SK-N-SH (cell line): ENCODE data around the gene PCSK5. TPM values are rescaled to one million over a fixed set of nuclear protein-coding genes. Genes with fewer than 3 reads are reported as not detected.

Experiments
- CTCF ChIA-PET: fragments of 300-600, 350-600 bp; formaldehyde crosslinking; extraction: SDS; loops from one replicate; lab custom pipeline; 2021; lab: Yijun Ruan, JAX
- POLR2A ChIA-PET: fragments of 350-600 bp; sonication (Branson Sonifier 250); formaldehyde crosslinking; extraction: SDS; loops from one replicate; lab custom pipeline; 2020; ENCODE audit warnings: antibody characterized with exemption, inconsistent platforms; lab: Yijun Ruan, JAX
- DNase-seq: peaks from one replicate; pipeline ENCODE4 v3.0.0; 2012
- H2AFZ ChIP-seq: fragments of 200-600 bp; sonication (generic); 2 replicates; pipeline ENCODE4 v1.8.1; 2016; ENCODE audit warnings: antibody characterized with exemption, mild to moderate bottlenecking, low read depth
- H3F3A ChIP-seq: fragments of 200-600 bp; sonication (generic); replicated peaks from 2 replicates; pipeline ENCODE3; 2016; ENCODE audit warnings: antibody characterized with exemption, mild to moderate bottlenecking; ENCODE audit not compliant: insufficient read depth
- H3K27ac ChIP-seq, 2 experiments: fragments of 200-500 bp in 1 of 2; fragments of 200-600 bp in 1 of 2; sonication (Bioruptor generic) in 1 of 2; sonication (generic), shearing (Covaris generic) in 1 of 2; 2 replicates each; pipeline versions ENCODE4 v1.5.1 to v1.6.1; 2014 to 2016; ENCODE audit warnings: low read depth in 2 of 2, inconsistent platforms in 1 of 2, low read length in 1 of 2, mild to moderate bottlenecking in 1 of 2, mixed read lengths in 1 of 2
- H3K27me3 ChIP-seq: fragments of 200-600 bp; sonication (generic), shearing (Covaris generic); 2 replicates; pipeline ENCODE4 v1.6.1; 2016; ENCODE audit warnings: mixed run types; ENCODE audit not compliant: insufficient read depth
- H3K36me3 ChIP-seq, 2 experiments: fragments of 200-500 bp in 1 of 2; fragments of 200-600 bp in 1 of 2; sonication (Bioruptor generic) in 1 of 2; sonication (generic) in 1 of 2; replicated peaks in 1 of 2; 2 replicates each; pipeline versions ENCODE3 to v1.5.1; 2014 to 2016; ENCODE audit warnings: low read length in 1 of 2, mild to moderate bottlenecking in 1 of 2; ENCODE audit not compliant: insufficient read depth in 2 of 2, control insufficient read depth in 1 of 2
- H3K4me1 ChIP-seq, 2 experiments: fragments of 200-500 bp in 1 of 2; fragments of 200-600 bp in 1 of 2; sonication (Bioruptor generic) in 1 of 2; sonication (generic), shearing (Covaris generic) in 1 of 2; 2 replicates each; pipeline versions ENCODE4 v1.5.1 to v1.6.1; 2014 to 2016; ENCODE audit warnings: low read depth in 1 of 2, low read length in 1 of 2, mixed run types in 1 of 2; ENCODE audit not compliant: insufficient read depth in 2 of 2, control insufficient read depth in 1 of 2
- H3K4me2 ChIP-seq: fragments of 200-600 bp; sonication (generic), shearing (Covaris generic); 2 replicates; pipeline ENCODE4 v1.6.1; 2017; ENCODE audit warnings: mixed run types
- H3K4me3 ChIP-seq, 2 experiments: fragments of 200-500 bp in 1 of 2; fragments of 200-600 bp in 1 of 2; sonication (Bioruptor generic) in 1 of 2; sonication (generic), shearing (Covaris generic) in 1 of 2; 2 replicates each; pipeline versions ENCODE4 v1.5.1 to v1.8.1; 2014 to 2016; ENCODE audit warnings: low read depth in 2 of 2, inconsistent platforms in 1 of 2, low read length in 1 of 2, mild to moderate bottlenecking in 1 of 2, mixed read lengths in 1 of 2, moderate library complexity in 1 of 2
- H3K79me2 ChIP-seq: fragments of 200-600 bp; sonication (generic); 2 replicates; pipeline ENCODE4 v1.8.1; 2017; ENCODE audit warnings: mild to moderate bottlenecking; ENCODE audit not compliant: insufficient read depth
- H3K9ac ChIP-seq: fragments of 200-600 bp; sonication (generic); 2 replicates; pipeline ENCODE4 v1.6.1; 2017; ENCODE audit warnings: mixed run types
- H3K9me2 ChIP-seq: fragments of 200-600 bp; sonication (generic); 2 replicates; pipeline ENCODE4 v1.6.1; 2017; ENCODE audit warnings: mixed run types
- H3K9me3 ChIP-seq: fragments of 200-600 bp; sonication (generic); 2 replicates; pipeline ENCODE4 v1.6.1; 2017; ENCODE audit warnings: mixed run types, mild to moderate bottlenecking, moderate library complexity
- H4K20me1 ChIP-seq: fragments of 200-600 bp; sonication (generic); 2 replicates; pipeline ENCODE4 v1.6.1; 2017; ENCODE audit warnings: mild to moderate bottlenecking, mixed run types; ENCODE audit not compliant: insufficient read depth
- CHD2 ChIP-seq: fragments of 150-350 bp; IDR thresholded peaks from 2 replicates; pipeline ENCODE4 v1.6.1; 2018; ENCODE audit warnings: low read length; ENCODE audit not compliant: partially characterized antibody
- ELF1 ChIP-seq: IDR thresholded peaks from 2 replicates; pipeline ENCODE4 v1.4.0; 2012
- FOSL2 ChIP-seq: IDR thresholded peaks from 2 replicates; pipeline ENCODE4 v1.4.0; 2012; ENCODE audit warnings: low read depth, mild to moderate bottlenecking, moderate library complexity, borderline replicate concordance
- FOXJ3 ChIP-seq: sonication (generic); formaldehyde crosslinking; IDR thresholded peaks from 2 replicates; pipeline ENCODE4 v1.5.1; 2020; ENCODE audit warnings: mild to moderate bottlenecking, missing genetic modification reagents
- GABPA ChIP-seq: IDR thresholded peaks from 2 replicates; pipeline ENCODE4 v1.4.0; 2012; ENCODE audit warnings: low read depth, mild to moderate bottlenecking
- GATA2 ChIP-seq: sonication (generic); formaldehyde crosslinking; IDR thresholded peaks from 2 replicates; pipeline ENCODE4 v1.5.0; 2020; ENCODE audit warnings: mild to moderate bottlenecking, missing genetic modification reagents
- JUND ChIP-seq: IDR thresholded peaks from 2 replicates; pipeline ENCODE4 v1.4.0; 2012
- MEF2A ChIP-seq: IDR thresholded peaks from 2 replicates; pipeline ENCODE4 v1.4.0; 2012; ENCODE audit warnings: low read depth, borderline replicate concordance
- NFIC ChIP-seq: IDR thresholded peaks from 2 replicates; pipeline ENCODE4 v1.4.0; 2012; ENCODE audit warnings: borderline replicate concordance
- NRF1 ChIP-seq: IDR thresholded peaks from 2 replicates; pipeline ENCODE4 v1.6.1; 2012; ENCODE audit warnings: low read depth, mild to moderate bottlenecking, low read length
- RAD21 ChIP-seq: IDR thresholded peaks from 2 replicates; pipeline ENCODE4 v1.6.1; 2012; ENCODE audit warnings: mild to moderate bottlenecking, low read length
- RXRA ChIP-seq: IDR thresholded peaks from 2 replicates; pipeline ENCODE4 v1.4.0; 2012; ENCODE audit warnings: low read depth, mild to moderate bottlenecking, borderline replicate concordance
- SIN3A ChIP-seq: IDR thresholded peaks from 2 replicates; pipeline ENCODE4 v1.6.1; 2012; ENCODE audit warnings: low read depth, mild to moderate bottlenecking, low read length, moderate library complexity, borderline replicate concordance
- SMC3 ChIP-seq: IDR thresholded peaks from 2 replicates; pipeline ENCODE4 v1.6.1; 2012; ENCODE audit warnings: low read depth, low read length, improper control_type of control experiment
- TEAD4 ChIP-seq: IDR thresholded peaks from 2 replicates; pipeline ENCODE4 v1.4.0; 2012; ENCODE audit warnings: mild to moderate bottlenecking, borderline replicate concordance; ENCODE audit not compliant: insufficient read depth
- YY1 ChIP-seq: IDR thresholded peaks from 2 replicates; pipeline ENCODE4 v1.4.0; 2012; ENCODE audit warnings: low read depth, mild to moderate bottlenecking
- WGBS: methylation state at CpG from one replicate; pipeline ENCODE4 v1.1.6; 2017; ENCODE audit warnings: low lambda C conversion rate; 5-methylcytosine and 5-hydroxymethylcytosine counted together
- polyA plus RNA-seq, 3 experiments: library from polyadenylated mRNA; depleted of rRNA; stranded (reverse); fragments of >200 nt; gene quantifications; 2 replicates each; pipeline ENCODE4 v1.2.3, GENCODE V29; 2012
- TF ChIP-seq, protein P1 (sequence below): IDR thresholded peaks from 2 replicates; pipeline ENCODE4; 2012
- TF ChIP-seq, protein P2 (sequence below): fragments of 200-600 bp; sonication (generic); IDR thresholded peaks from 2 replicates; pipeline ENCODE4 v1.6.1; 2017; ENCODE audit warnings: antibody characterized with exemption, mild to moderate bottlenecking, moderate library complexity
- TF ChIP-seq, protein P3 (sequence below): fragments of 150-350 bp; IDR thresholded peaks from 2 replicates; pipeline ENCODE4 v1.6.1; 2016; ENCODE audit warnings: mild to moderate bottlenecking, low read depth, low read length

PCSK5 gene
- polyA plus RNA-seq, 1 of the 3 experiments (the other 2 are of a cell fraction) = 0.08 TPM

DNA sequence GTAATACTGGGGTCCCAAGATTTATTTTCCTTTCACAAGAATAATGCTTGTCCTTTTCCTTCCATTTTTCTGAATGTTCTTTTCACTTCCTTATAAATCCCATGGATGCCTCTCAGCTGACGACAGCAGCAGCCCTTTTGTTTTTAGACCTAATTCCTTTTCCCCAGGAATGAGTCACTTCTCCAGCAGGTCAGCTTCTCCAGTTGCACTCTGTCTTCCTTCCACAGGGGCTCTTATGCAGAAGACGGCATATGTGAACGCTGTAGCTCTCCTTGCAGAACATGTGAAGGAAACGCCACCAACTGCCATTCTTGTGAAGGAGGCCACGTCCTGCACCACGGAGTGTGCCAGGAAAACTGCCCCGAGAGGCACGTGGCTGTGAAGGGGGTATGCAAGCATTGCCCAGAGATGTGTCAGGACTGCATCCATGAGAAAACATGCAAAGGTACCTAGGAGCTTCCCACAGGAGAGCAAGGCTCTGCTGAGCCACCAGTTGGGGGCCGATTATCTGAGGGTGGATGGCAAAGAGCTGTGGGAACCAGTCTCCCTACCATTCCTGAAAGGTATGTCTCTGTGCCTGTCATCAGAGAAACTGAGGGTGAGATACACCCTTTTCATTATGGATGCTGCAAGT lies 430.8 kb downstream of the PCSK5 start:
- CTCF ChIA-PET = interaction anchor here (1.3 kb wide), 1 partner anchor 26 kb away, joined by 3 read pairs; no protein-coding TSS in a partner anchor
- Histone ChIP-seq H3K9me3 (no peaks in the 10 kb centered on the region), H3K4me3 (no peak overlapping the region; a peak in 1 of 4 replicates)
- peak; percentile 68; the same call in 1 of the 2 replicates for TF ChIP-seq FOSL2
- TF ChIP-seq TEAD4 = no peak
- TF ChIP-seq NRF1 = no peak
- TF ChIP-seq JUND = 0 out of 2 replicates have a peak, but pooled peaks have one; percentile 18
- TF ChIP-seq, all 33 proteins: peak for 2
- Histone ChIP-seq H3K79me2 (no peaks in the 10 kb centered on the region), H3K27ac (peak overlapping the region in 1 of 2 experiments; percentile 45; a peak in 2 of 4 replicates), H3K36me3 (no peaks in the 10 kb centered on the region), H3K4me2 (peak overlapping the region; percentile 31), H3K4me1 (no peaks in the 10 kb centered on the region), H4K20me1 (no peaks in the 10 kb centered on the region), H2AFZ (peak overlapping the region; percentile 79; the same call in 1 of the 2 replicates), H3K9me2 (no peaks in the 10 kb centered on the region), H3K27me3 (no peaks in the 10 kb centered on the region; the same call in 1 of the 2 replicates), H3K9ac (no peak overlapping the region), H3F3A (no peaks in the 10 kb centered on the region)
- 8% methylated on average over 8 of the region's 9 CpGs for WGBS
- peak; percentile 9 for DNase-seq
- POLR2A ChIA-PET = no interaction called here

DNA sequence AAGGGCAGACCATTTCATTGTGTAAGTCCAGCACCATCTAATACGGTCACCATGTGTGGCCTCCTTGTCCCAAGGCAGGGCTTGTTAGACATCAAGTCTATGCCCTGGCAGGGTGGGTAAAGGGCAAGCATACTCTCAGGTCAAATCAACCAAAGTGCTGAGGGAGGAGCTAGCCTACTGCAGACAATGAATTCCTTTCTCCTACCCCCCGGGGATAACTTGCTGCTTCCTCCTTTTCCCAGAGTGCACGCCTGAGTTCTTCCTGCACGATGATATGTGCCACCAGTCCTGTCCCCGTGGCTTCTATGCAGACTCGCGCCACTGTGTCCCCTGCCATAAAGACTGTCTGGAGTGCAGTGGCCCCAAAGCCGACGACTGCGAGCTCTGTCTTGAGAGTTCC lies 432.3 kb downstream of the PCSK5 start:
- H4K20me1 ChIP-seq = no peaks in the 10 kb centered on the region
- no peak overlapping the region for H2AFZ ChIP-seq
- H3F3A ChIP-seq = no peaks in the 10 kb centered on the region
- H3K9me2 ChIP-seq = no peaks in the 10 kb centered on the region
- POLR2A ChIA-PET = no interaction called here
- no peaks in the 10 kb centered on the region; the same call in 1 of the 2 replicates for H3K27me3 ChIP-seq
- WGBS = 9% methylated on average over 9 of the region's 10 CpGs
- H3K9me3 ChIP-seq = no peaks in the 10 kb centered on the region
- H3K36me3 ChIP-seq = no peaks in the 10 kb centered on the region
- H3K4me1 ChIP-seq = no peaks in the 10 kb centered on the region
- no peak overlapping the region for H3K4me3 ChIP-seq
- TF ChIP-seq GATA2 (CRISPR knock-in tag) (no peak), MEF2A (no peak), RAD21 (no peak), GABPA (no peak), JUND (no peak), YY1 (no peak), RXRA (no peak), FOXJ3 (no peak), NRF1 (no peak), ELF1 (no peak), SIN3A (no peak), CHD2 (no peak), NFIC (no peak), SMC3 (no peak), FOSL2 (no peak), TEAD4 (no peak)
- TF ChIP-seq, protein P1, sequence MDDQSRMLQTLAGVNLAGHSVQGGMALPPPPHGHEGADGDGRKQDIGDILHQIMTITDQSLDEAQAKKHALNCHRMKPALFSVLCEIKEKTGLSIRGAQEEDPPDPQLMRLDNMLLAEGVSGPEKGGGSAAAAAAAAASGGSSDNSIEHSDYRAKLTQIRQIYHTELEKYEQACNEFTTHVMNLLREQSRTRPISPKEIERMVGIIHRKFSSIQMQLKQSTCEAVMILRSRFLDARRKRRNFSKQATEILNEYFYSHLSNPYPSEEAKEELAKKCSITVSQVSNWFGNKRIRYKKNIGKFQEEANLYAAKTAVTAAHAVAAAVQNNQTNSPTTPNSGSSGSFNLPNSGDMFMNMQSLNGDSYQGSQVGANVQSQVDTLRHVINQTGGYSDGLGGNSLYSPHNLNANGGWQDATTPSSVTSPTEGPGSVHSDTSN = no peak
- TF ChIP-seq, protein P2, sequence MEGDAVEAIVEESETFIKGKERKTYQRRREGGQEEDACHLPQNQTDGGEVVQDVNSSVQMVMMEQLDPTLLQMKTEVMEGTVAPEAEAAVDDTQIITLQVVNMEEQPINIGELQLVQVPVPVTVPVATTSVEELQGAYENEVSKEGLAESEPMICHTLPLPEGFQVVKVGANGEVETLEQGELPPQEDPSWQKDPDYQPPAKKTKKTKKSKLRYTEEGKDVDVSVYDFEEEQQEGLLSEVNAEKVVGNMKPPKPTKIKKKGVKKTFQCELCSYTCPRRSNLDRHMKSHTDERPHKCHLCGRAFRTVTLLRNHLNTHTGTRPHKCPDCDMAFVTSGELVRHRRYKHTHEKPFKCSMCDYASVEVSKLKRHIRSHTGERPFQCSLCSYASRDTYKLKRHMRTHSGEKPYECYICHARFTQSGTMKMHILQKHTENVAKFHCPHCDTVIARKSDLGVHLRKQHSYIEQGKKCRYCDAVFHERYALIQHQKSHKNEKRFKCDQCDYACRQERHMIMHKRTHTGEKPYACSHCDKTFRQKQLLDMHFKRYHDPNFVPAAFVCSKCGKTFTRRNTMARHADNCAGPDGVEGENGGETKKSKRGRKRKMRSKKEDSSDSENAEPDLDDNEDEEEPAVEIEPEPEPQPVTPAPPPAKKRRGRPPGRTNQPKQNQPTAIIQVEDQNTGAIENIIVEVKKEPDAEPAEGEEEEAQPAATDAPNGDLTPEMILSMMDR = no peak
- TF ChIP-seq, protein P3, sequence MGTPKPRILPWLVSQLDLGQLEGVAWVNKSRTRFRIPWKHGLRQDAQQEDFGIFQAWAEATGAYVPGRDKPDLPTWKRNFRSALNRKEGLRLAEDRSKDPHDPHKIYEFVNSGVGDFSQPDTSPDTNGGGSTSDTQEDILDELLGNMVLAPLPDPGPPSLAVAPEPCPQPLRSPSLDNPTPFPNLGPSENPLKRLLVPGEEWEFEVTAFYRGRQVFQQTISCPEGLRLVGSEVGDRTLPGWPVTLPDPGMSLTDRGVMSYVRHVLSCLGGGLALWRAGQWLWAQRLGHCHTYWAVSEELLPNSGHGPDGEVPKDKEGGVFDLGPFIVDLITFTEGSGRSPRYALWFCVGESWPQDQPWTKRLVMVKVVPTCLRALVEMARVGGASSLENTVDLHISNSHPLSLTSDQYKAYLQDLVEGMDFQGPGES = no peak
- DNase-seq = no peak
- H3K4me2 ChIP-seq = no peak overlapping the region
- CTCF ChIA-PET = no interaction called here
- no peak overlapping the region for H3K27ac ChIP-seq
- no peak overlapping the region for H3K9ac ChIP-seq
- no peaks in the 10 kb centered on the region for H3K79me2 ChIP-seq
